ENCODE measurements around the gene KLC4.
"Not testable (repeated sequence)": the region's sequence is repeated elsewhere in the genome, so short reads cannot be mapped to it uniquely, and the experiment has no call there.

KLC4 gene

DNA sequence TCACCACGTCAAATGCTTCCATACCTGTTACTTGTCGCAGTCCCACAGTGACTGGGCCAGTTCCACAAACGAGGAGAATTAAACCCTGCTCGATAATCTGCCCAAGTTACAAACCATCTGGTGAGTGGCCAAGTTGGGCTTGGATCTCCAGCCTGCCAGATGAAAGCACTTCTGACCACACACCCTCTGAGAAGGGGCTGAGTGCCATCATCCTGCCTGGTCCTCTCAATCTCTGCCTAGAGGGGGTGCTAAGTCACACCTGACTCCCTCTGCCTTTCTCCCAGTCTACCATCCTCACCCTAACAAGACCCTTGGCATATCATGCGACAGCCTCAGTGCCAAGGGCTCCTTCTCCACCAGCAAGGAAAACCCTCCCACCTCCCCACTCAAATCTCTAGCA is 22.2 kb upstream of the KLC4 start:
- no peak for DNase-seq

DNA sequence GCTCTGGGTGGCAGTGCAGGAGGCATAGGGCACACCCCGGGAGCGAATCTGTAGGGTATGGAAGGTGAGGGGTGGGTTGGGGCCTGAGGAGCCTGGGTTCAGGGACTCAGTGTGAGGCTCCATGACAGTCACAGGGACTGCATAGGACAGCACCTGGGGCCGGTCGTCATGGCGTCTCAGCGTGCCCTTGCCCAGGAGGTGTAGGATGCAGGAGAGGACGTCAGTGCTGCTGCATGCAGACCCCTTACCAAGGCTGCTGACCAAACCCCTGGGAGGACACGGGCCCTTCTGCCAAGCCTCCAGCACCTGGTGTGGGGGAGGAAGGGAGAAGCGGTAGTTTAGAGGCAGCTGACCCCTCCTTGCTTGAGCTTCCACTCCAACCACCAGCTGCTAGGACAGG is 21.7 kb upstream of the KLC4 start:
- no peak for DNase-seq

DNA sequence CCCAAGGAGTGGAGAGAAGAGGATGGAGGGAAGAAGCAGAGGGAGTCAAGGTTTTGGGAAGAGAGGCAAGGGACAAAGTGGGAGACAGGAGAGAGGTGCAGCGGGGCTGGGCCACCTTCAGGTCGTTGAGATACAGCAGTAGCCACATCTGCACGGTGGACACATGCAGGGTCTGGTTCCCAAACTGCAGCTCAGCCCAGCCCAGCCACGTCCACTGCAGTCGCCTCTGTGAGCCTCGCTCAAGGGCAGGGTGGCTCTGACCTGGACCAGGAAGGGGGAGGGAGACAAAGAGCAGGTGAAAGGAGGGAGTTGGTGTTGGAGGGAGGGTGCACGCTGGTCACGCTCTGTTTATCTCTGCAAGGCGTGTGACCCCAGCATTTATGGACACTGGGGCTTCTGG is 20.7 kb upstream of the KLC4 start:
- no peak for DNase-seq

DNA sequence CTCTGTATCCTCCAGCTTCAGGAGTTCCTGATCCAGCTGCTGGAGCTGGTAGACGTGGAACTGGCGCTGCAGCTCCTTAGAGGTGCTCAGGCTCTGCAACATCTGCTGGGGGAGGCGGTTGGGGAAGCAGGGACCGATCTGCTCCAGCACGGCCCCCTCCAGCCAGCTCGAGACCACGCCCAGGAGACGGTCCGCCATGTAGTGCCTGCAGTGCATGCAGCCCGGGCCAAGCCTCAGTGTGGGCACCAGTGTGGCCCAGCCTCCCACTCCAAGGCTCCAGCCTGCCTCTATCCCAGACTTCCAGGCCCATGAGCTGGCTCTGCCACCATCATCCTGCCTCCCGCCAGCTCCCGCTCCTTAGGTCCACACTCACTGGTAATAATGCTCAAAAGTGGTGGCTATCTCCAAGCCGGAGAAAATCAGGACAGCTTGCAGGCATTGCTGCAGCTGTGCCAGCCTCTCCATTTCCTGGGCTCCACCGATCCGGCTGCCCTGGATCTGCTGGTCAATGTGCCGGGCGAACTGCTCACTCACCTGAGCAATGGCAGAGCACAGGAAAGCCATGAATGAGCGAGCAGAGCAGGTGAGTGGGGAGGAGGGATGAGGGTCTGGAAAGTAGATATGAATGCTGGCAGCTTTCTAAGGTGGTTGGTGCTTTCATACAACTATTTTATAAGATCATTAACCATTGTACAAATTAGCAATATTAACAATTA is 18.7 kb upstream of the KLC4 start:
- no peak for DNase-seq

DNA sequence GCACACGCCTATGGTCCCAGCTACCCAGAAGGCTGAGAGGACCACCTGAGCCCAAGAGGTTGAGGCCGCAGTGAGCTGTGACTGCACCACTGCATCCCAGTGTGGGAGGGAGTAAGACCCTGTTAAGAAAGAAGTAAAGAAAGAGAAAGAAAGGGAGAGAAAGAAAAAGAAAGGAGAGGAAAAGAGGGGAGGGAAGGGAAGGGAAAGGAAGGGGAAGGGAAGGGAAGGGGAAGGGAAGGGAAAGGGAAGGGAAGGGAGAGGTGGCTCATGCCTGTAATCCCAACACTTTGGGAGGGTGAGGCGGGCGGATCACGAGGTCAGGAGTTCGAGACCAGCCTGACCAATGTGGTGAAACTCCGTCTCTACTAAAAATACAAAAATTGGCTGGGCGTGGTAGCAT is 18.0 kb upstream of the KLC4 start:
- not testable (repeated sequence) for DNase-seq

DNA sequence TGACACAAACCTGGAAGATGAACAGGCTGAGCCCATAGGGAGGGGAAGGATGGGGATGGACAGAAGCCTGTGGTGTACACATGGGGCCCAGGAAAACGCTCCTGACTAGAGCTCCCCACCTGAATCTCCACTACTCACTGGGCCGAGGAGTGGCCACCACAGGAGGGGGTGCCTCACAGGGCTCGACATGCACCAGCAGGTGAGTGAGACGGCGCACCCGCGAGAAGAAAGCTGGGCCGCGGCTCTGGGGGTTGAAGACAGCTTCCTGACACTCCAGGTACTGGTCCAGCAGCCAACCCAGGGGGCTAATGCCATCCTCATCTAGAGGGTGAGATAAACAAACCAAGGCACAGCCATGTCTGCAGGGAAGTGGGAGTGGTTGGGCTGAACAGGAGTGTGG is 16.1 kb upstream of the KLC4 start:
- no peak for DNase-seq

DNA sequence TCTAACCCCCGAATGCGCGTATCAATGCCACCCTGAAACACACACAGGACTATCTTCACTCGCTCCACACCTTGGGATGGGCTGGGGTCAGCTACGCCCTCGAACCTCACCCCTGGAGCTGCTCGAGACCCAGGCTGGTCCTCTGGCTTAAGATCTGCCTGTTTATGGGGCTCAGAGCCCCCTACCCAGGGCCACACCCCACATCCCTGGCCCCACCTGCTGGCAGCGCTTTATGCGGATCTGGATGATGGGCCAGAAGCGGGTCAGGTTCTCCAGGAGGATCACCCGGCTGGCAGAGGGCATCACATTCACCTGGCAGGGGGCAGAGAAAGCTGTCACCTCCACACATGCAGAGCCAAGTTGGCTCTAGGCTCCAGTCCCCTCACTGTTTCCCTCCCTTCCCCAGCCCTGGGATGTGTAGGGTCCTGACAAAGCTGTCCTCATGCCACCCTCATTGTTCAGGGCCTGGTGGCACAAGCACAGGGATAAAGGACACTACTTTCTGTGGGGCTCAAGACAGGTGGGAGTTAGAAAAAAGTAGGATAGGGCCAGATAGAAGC is 14.0 kb upstream of the KLC4 start:
- no peak for DNase-seq

DNA sequence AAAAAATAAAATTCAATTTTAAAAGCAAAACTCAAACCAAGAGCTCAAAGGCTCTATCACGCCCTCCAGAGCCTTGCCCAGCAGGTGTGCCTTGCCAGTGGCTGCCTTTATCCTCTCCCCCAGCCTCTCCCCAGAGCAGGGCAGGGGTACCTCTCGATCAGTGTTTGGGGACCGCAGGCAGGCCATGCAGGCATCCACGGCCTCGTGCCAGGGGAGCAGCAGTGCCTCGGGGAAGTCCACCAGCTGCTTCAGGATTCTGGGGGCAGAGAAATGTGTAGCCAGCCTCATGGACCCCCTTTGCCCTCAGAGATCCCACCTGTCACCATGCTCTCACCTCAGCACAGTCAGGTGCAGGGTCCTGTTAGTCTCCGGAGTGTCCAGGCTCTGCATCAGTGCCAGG is 11.4 kb upstream of the KLC4 start:
- no peak for DNase-seq

DNA sequence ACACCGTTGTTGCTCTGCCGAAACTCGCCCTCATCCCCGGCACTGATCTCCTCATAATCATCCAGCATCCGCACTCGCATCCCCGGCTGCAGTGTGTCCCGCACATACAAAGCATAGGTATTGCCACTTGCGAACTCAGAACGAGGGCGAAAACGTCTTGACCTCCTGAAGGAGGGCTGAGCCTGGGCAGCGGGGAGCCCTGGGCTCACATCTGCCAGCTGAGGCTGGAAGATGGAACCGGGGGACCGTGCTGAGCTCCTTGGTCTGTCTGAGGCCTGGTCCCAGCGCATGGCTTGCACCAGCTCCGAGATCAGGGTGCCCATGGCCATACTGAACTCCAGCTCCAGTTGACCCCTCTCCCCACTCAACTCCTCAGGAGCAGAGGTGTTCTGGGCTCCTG is 8.4 kb upstream of the KLC4 start:
- no peak for DNase-seq

DNA sequence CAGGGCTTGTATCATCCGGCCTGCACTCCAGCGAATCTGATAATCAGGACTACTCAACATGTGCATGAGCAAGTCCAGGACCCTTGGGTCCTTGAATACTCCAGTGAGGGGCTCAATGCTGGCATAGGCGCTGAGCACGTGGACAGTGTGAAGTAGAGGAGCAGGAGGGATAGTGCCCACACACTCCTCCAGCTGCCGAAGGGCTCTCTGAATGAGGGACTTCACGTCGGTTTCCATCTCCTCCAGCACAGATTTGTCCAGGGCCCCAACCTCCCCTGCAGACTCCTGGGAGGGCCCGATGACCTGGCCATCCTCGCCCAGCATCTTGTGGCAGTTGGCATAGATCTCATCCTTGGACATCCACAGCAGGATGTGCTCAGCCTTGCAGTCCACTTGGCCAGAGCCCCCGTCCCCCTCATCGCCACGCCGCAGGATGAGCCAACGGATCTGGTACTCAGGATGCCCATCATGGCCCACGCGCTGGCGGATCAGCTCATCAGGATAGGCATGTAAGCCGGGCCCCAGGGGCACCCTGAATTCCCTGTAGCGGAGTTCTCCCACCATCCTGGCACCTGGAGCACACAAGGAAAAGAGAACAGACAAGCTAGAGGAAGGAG is 7.1 kb upstream of the KLC4 start:
- DNase-seq, result no peak

DNA sequence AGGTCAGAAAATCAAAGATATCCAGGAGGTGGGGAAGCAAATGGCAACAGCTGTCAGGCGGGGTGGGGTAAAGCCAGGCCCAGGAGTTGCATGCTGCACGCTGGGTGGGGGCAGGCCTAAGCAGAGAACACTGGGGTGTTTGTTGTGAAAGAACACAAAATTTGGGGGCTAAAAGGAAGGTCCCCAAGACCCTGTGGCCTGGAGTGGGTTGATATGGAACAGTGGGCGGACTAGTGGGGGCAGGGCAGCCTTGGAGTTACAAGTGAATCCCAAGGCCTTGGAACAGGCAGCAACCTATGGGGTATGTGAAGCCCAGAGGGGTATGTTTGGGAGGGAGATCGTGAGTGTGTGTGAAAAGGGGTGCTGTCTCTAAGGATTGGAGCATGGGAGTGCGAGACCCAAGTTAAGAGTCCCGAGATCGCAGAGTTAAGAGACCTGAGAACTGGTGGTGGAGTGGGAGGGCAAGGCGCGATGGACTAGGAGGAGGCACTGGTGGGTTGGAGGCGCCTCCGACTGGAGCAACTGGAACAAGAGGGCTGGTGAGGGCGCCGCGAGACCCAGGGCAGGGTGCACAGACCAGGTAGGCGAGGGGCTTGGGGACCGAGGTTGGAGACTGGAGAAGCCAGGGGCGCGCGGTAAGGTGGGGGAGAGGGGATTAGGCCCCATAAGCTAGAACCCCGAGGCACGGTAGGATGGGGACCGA is 6.4 kb upstream of the KLC4 start:
- DNase-seq, result peak; percentile 60

DNA sequence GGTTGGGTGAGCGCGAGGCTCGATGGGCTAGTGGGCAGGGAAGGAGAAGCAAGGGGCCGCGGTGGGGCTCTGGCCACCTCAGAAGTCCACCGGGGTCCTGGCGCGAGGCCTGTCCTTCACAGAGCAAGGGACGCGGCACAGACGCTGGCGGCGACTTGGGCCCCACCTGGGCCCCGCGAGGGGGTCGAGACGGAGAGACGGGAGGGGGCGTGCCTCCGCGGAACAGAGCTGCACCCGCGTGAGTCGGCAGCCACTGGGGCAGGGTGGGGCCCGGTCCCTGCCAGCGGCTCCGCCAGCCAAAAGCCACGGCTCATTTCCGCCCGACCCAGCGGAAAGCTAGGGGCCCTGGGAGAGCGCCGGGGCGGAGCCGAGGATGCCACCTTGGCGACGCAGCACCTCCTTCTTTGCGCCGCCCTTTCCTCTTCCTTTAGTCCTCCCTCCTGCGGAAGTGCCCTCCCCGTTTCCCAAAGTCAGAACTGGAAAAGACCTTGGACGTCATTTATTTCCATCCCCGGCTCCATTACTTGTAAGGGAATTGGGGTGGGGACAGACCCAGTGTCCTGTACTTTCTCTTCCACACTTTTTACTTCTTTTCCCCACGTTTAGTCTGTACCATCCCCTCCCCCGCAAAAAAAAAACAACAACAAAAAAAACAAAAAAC is 5.8 kb upstream of the KLC4 start, which contains the start of gene CUL7:
Gene CUL7, minus strand, starts transcription at position 307 of the 661 bp plus-strand sequence. CDS start 1,063 bp downstream, outside the sequence.
- DNase-seq, result peak; percentile 98

DNA sequence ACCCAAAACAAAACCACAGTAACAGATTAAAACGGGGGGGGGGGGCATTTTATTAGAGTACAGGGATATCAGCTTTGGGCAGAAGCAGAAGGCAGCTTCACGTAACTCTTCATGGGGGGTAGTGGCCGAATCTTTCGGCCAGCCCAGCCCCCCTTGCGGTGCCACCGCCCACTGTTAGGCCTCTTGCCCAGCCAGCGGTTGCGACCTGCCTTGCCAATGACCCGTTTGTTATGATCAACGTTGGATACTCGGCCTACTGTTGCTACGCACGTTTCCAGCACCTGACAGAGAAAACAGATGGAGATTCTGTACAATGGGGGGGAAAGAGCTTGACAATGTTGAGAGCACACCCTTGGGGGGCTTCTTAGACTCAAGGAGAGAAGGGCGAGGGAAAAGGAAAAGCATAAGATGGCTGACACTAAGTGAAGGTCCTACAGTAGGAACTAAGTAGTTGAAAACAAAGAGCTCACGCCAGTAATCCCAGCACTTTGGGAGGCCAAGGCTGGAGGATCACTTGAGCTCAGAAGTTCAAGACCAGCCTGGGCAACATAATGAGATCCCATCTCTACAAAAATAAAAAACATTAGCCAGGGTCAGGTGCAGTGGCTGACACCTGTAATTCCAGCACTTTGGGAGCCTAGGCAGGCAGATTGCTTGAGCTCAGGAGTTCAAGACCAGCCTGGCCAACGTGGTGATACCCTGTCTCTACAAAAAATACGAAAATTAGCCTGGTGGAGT is 5.1 kb upstream of the KLC4 start:
- peak; percentile 59 for DNase-seq

DNA sequence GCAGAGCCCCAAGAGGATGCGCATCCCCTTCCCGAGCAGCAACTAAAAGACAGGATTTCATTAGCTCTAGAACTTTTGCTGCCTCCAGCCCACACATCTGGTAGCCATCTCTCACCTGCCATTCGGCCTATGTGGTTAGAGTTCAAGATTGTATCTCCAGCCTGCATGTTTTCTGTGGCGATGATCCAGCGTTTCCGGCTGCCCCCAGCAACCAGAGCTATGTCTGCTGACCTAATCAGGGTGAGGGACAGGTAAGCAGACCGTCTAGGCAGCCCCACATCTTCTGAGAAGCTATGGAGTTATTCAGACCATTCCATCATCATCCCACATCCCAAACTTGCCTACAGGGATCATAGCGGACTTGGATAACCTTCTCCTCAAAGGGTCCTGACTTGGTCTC is 3.5 kb upstream of the KLC4 start:
- DNase-seq, result no peak

DNA sequence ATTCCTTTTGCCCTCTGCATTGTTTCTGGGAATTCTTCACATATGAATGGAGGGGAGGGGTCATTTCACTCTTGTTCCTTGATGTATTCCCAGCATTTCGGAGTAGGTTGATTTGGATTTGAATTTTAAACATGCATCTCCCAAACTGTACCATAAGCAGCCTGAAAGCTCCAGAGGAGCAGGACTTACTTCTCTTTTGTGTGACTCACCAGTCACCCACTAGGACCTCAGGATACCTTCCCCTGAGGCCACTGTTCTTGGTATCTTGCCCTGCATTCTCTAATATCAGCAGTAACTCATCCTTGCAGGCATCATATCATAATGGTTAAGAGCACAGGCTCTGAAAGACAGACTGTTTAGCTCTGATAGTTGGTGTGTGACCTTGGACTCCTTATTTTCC is 900 bp upstream of the KLC4 start:
- DNase-seq, result no peak

DNA sequence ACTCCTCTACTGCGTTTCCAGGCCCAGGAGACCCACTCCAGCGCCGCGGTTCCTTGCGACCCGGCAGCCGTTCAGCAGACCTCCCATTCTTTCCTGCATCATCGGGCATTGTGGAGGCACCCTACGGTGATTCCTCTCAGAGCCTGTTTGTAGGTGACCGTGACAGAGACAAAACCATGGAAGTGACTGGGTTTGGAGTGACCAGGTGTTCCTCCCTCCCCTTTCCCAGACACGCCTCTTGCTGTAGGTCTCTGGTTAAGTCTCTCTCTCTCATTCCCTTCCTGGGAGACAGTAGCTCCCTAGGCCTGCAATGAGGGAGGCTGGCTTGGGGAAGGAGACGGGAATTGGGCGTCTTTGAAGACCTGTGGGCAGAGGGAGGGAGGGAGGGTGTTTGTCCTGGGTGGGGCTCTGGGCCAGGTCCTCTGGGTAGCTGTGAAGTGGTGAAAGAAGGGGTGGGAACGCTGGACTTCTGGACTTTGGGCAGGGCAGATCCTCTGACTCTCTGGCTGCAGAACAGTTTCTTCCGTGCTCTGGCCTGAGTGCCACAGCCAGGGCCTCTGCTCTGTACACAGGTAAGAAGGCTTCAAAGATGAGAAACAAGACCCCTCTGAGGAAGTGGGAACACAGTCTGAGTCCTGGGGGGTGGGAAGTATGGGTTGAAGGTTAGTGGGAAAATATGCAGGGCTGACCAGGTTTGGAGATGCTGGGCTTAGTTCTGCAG is 763 bp downstream of the KLC4 start:
- peak; percentile 85 for DNase-seq

DNA sequence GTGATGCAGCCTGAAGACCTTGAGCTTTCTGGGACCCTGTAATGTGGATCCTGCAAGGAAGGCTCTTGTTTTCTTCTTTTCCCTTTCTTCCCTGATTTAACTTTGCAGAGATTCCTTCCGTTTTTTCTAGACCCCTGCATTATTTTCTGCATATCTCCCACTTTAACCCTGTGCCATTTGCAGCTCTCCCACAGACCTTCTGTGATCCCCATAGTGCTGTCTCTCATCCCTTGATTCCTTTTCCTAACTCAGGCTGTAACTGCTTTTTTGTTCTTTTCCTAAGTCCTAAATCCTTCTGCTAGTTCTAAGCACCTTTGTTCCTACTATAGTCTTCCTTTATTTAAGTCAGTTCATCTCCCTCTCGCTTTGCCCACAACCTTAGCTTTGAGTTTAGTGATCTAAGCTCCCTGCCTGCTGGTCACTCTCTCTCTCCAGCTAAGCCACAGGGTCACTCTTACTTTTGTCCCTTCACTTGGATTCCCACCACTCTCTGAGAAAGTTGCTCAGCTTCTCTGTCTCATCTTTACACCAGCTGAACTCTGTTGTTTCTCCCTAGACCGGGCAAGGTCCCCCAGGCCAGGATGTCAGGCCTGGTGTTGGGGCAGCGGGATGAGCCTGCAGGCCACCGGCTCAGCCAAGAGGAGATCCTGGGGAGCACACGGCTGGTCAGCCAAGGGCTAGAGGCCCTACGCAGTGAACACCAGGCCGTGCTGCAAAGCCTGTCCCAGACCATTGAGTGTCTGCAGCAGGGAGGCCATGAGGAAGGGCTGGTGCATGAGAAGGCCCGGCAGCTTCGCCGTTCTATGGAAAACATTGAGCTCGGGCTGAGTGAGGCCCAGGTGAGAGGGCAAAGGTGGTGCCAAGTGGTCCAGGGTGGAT is 1.6 kb downstream of the KLC4 start:
- no peak for DNase-seq

DNA sequence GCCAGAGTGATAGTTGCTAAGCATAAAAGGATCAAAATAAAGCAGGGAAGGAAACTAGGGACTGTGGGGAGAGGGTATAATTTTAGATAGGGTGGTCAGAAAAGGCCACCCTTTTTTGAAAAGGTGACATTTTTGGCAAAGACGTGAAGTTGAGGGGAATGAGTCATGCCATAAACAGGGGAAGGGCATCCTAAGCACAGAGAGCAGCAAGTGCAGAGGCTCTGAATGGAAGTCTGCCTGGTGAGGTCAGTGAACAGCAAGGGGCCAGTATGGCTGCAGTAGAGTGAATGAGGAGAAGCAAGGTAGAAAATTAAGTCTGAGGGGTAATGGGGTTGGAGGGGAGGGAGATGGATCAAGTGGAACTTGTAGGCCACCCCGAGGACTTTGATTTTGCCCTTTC is 2.4 kb downstream of the KLC4 start:
- no peak for DNase-seq

DNA sequence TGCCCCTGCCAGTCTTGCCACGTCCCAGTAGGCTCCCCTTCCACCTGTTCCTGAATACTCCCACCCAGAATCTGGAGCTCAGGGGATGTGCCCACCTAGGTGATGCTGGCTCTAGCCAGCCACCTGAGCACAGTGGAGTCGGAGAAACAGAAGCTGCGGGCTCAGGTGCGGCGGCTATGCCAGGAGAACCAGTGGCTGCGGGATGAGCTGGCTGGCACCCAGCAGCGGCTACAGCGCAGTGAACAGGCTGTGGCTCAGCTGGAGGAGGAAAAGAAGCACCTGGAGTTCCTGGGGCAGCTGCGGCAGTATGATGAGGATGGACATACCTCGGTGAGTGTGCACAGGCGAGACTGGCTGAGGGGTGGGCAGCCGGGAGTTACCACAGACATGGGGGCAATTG is 3.4 kb downstream of the KLC4 start:
- no peak for DNase-seq

DNA sequence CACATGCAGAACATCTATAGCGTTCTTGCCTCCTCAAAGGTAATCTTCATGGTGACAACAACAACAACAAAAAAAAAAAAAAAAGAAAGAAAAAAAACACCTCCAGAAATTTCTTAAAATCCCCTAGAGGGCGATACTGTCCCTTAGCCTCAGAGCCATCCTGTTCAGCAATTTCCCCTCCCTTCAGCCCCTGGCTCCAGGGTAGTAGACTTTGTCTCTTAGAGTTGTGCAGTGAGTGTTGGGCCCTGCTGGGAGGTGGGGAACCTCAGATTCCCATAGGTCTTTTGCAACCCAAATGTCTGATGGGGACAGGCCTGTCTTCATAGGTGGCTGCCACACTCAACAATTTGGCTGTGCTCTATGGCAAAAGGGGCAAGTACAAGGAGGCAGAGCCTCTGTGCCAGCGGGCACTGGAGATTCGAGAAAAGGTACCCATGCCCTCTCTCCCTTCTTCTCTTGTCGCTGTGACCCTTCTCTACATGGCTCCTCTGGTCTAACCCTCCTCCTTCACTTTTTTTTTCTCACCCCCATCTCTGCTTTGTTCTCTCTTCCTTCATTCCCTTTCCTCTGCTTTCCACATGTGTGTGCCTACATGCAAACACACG is 10.7 kb downstream of the KLC4 start:
- DNase-seq, result peak; percentile 75
